Osteocyte (in vitro differentiated cells): ENCODE measurements around the gene PSIP1. TPM values are rescaled to one million over a fixed set of nuclear protein-coding genes. Genes with fewer than 3 reads are reported as not detected.
"Not testable (repeated sequence)": the region's sequence is repeated elsewhere in the genome, so short reads cannot be mapped to it uniquely, and the experiment has no call there.

Experiments
- DNase-seq: peaks from one replicate; pipeline ENCODE4 v3.0.0; 2021; ENCODE audit warnings: mixed read lengths; ENCODE audit not compliant: unreplicated experiment; ENCODE audit errors: extremely low spot score
- H3K27ac Mint-ChIP-seq: one replicate; pipeline ENCODE4 v1.8.0; 2021; ENCODE audit warnings: mild to moderate bottlenecking, mixed read lengths; ENCODE audit not compliant: unreplicated experiment
- H3K27me3 Mint-ChIP-seq: one replicate; pipeline ENCODE4 v1.8.0; 2021; ENCODE audit warnings: mixed read lengths; ENCODE audit not compliant: unreplicated experiment
- H3K36me3 Mint-ChIP-seq: one replicate; pipeline ENCODE4 v1.8.0; 2021; ENCODE audit warnings: mixed read lengths; ENCODE audit not compliant: unreplicated experiment
- H3K4me1 Mint-ChIP-seq: one replicate; pipeline ENCODE4 v1.8.0; 2021; ENCODE audit warnings: mixed read lengths; ENCODE audit not compliant: unreplicated experiment
- H3K4me3 Mint-ChIP-seq: one replicate; pipeline ENCODE4 v1.8.0; 2021; ENCODE audit warnings: mild to moderate bottlenecking, moderate library complexity, mixed read lengths; ENCODE audit not compliant: unreplicated experiment
- H3K9me3 Mint-ChIP-seq: one replicate; pipeline ENCODE4 v1.8.0; 2021; ENCODE audit warnings: mixed read lengths; ENCODE audit not compliant: unreplicated experiment
- CTCF ChIP-seq: fragments of 200-600 bp; sonication (generic); IDR thresholded peaks from 2 replicates; pipeline ENCODE4 v1.5.0; 2021; ENCODE audit warnings: antibody characterized with exemption, mild to moderate bottlenecking, moderate library complexity
- total RNA-seq: library from RNA; stranded (reverse); gene quantifications from 2 replicates; pipeline ENCODE4 v1.2.1, GENCODE V29; 2021

Gene PSIP1
- total RNA-seq, 1 donor from 2014 or later = 78.1 TPM

GRCh38 chr9:15461056-15461455, 49.7 kb downstream of the PSIP1 start:
- no peak for DNase-seq
- Mint-ChIP-seq H3K4me1 (no peaks in the 10 kb centered on the region), H3K36me3 (peaks cover 50% of the 10 kb centered on the region), H3K27me3 (no peaks in the 10 kb centered on the region), H3K27ac (no peak overlapping the region), H3K9me3 (no peaks in the 10 kb centered on the region), H3K4me3 (no peak overlapping the region)
- TF ChIP-seq CTCF = no peak

GRCh38 chr9:15453956-15454355, 56.8 kb downstream of the PSIP1 start:
- H3K27me3 Mint-ChIP-seq = no peaks in the 10 kb centered on the region
- no peaks in the 10 kb centered on the region for H3K4me1 Mint-ChIP-seq
- TF ChIP-seq CTCF = no peak
- peak overlapping the region; percentile 31 for H3K27ac Mint-ChIP-seq
- no peak overlapping the region for H3K4me3 Mint-ChIP-seq
- no peak for DNase-seq
- peaks cover 59% of the 10 kb centered on the region for H3K36me3 Mint-ChIP-seq
- H3K9me3 Mint-ChIP-seq = no peaks in the 10 kb centered on the region

GRCh38 chr9:15444141-15444540, 66.6 kb downstream of the PSIP1 start:
- Mint-ChIP-seq H3K4me3 (no peak overlapping the region), H3K27ac (no peak overlapping the region), H3K27me3 (no peaks in the 10 kb centered on the region), H3K4me1 (peaks cover 6% of the 10 kb centered on the region), H3K36me3 (peaks cover 69% of the 10 kb centered on the region), H3K9me3 (no peaks in the 10 kb centered on the region)
- TF ChIP-seq CTCF = no peak
- DNase-seq = no peak

GRCh38 chr9:15442264-15442663, 68.5 kb downstream of the PSIP1 start:
- not testable (repeated sequence) for H3K27ac Mint-ChIP-seq, H3K4me3 Mint-ChIP-seq

GRCh38 chr9:15441841-15442240, 68.9 kb downstream of the PSIP1 start:
- H3K36me3 Mint-ChIP-seq = peaks cover 63% of the 10 kb centered on the region
- not testable (repeated sequence) for DNase-seq

More at GRCh38 chr9:15442264-15442663, 68.5 kb downstream of the PSIP1 start:
- not testable (repeated sequence) for H3K9me3 Mint-ChIP-seq, DNase-seq, H3K27me3 Mint-ChIP-seq
- Mint-ChIP-seq H3K4me1 (peaks cover 14% of the 10 kb centered on the region), H3K36me3 (peaks cover 68% of the 10 kb centered on the region)

GRCh38 chr9:15438891-15439290, 71.9 kb downstream of the PSIP1 start:
- Mint-ChIP-seq H3K4me1 (peaks cover 17% of the 10 kb centered on the region), H3K36me3 (peaks cover 68% of the 10 kb centered on the region), H3K4me3 (no peak overlapping the region), H3K27ac (no peak overlapping the region), H3K9me3 (no peaks in the 10 kb centered on the region), H3K27me3 (no peaks in the 10 kb centered on the region)
- TF ChIP-seq CTCF = no peak
- DNase-seq = no peak

More at GRCh38 chr9:15441841-15442240, 68.9 kb downstream of the PSIP1 start:
- not testable (repeated sequence) for H3K27ac Mint-ChIP-seq, H3K9me3 Mint-ChIP-seq, H3K27me3 Mint-ChIP-seq, H3K4me3 Mint-ChIP-seq
- H3K4me1 Mint-ChIP-seq = peaks cover 14% of the 10 kb centered on the region
